ENCODE data around the gene ATF7IP2.

GRCh38 chr16:10370096-10370726 is 15.7 kb upstream of the ATF7IP2 start:
- TF ChIP-seq CTCF (IDR thresholded peaks at IDR 0.05) (no peak), POLR2A (IDR thresholded peaks at IDR 0.05) (no peak), POLR2AphosphoS5 (IDR thresholded peaks at IDR 0.05) (no peak)

Measured in breast epithelium (tissue), 3 donors.